GM21390 (cell line): Measurements from ENCODE around the gene LRRC49.

Experiments used
- ATAC-seq: cut with Tn5 transposase; IDR thresholded peaks from one replicate; pipeline ENCODE4 v1.9.1; 2021; ENCODE audit not compliant: unreplicated experiment

The LRRC49 gene

GRCh38 chr15:71049706-71050422 lies 157.2 kb downstream of the LRRC49 start:
- no peak for ATAC-seq

- ATAC-seq = no peak
Observed at GRCh38 chr15:71050461-71050860, 157.8 kb downstream of the LRRC49 start.

DNA sequence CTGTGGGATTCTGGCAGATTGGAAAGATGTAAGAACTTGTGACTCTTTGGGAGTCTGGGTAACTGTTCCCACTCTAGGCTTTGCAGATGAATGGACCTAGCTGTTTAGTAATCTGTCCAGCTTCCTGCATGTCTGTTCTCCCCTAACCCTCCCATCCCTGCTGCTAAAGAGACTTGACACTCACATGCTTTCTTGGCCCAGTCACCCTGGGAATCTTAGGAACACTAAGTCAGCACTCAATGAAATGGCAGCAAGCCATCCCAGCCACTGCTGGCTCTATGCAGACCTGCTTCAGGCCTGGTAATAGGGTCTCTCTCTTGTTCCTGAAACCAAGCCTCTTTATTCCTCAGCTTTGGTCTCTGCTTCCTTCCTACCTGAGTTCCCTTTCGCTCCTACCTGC lies 158.9 kb downstream of the LRRC49 start:
- ATAC-seq = no peak

DNA sequence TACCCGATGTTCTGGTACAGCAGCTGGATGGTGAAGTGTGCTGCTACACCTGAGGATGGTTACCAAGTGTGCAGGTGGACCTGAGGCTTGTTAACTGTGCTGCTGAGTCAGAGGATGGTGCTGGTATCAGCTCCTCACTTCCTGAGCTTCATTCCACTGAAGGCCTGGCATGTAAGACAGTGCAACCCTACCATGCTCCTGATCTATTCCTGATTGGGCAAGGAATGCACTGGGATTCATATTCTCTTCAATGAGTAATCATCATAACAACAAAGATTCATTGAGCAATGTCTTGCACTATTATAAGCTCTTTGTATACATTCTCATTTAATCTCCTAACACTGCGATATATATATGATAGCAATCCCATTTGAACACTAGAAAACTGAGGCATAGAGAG lies 159.7 kb downstream of the LRRC49 start:
- no peak for ATAC-seq

DNA sequence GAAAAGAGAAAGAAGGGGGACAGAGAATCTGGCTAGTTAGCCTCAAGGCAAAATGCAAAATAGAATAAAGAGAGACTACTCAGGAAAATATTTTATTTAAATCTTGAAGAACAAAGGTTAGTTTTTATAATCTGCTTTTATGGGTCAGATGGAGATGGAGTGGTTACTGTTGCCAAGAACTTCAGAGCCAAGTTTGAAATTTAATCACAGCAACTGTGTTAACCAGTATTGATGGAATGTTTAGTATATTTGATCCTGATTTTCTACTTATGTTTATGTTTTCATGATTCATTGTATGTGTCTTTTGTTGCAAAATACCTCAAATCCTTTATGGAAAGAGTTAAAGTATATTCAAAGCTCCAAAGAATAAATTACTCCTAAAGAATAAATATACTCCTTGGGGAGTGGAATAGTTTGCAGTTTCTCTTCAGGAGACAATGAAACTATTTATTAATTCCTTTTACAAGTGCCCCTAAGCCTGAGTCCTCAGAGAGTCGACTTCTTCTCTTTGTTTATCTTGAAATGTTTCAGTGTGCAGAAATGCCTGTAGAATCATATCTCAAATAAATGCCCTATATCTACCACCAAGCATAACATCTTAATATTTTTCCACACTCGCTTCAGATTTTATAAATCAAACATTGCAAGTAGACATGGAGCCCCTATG lies 161.8 kb downstream of the LRRC49 start:
- no peak for ATAC-seq

DNA sequence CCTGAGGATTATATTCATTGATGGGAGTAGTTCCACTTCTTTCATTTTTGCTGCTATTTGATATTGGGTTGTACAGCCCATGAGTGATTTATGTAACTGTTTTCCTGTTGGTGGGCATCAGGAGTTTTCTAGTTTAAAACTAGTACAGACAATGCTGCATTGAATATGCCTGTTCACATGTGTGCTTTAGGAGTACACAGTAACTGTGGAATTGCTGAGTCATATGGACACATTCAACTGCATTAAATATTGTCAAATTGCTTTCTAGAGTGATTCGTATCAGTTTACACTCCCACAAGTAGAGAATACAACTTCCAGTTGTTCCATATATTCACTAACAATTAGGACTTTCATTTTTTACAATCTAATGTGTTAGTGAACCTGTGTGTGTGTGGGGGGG lies 162.8 kb downstream of the LRRC49 start:
- ATAC-seq = no peak

GRCh38 chr15:71056111-71056510 lies 163.5 kb downstream of the LRRC49 start:
- ATAC-seq = no peak

GRCh38 chr15:71057143-71057542 lies 164.5 kb downstream of the LRRC49 start:
- no peak for ATAC-seq

DNA sequence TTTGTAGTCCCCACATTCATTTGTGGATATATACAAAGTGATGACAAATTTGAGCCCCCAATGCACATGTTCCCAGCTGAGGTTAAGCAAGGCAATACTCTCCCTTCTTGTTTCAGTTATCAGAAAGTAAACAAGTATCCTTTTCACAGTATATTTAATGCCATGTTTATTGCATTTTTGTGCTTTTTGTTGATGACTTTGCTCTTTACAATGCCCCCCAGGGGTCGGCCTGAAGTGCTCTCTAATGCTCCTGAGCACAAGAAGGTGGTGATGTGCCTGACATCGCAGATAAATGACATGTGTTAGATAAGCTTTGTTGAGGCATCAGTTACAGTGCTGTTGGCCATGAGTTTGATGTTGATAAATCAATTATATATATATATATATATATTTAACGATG lies 165.0 kb downstream of the LRRC49 start:
- ATAC-seq = no peak

DNA sequence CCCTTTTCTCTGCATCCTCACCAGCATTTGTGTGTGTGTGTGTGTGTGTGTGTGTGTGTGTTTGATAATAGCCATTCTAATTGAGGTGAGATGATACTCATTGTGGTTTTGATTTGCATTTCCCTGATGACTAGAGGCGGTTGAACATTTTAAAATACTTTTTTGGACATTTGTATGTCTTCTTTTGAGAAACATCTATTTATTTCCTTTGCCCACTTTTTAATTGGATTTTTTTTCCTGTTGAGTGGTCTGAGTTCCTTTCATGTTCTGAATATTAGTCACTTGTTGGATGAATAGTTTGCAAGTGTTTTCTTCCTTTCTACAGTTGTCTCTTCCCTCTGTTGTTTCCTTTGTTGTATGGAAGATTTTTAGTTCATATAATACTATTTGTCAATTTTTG lies 168.4 kb downstream of the LRRC49 start:
- no peak for ATAC-seq

- ATAC-seq = no peak
Observed at GRCh38 chr15:71066983-71067382, 174.4 kb downstream of the LRRC49 start.

- no peak for ATAC-seq
Observed at GRCh38 chr15:71069693-71070092, 177.1 kb downstream of the LRRC49 start.

- no peak for ATAC-seq
Observed at GRCh38 chr15:71071529-71071928, 178.9 kb downstream of the LRRC49 start.

DNA sequence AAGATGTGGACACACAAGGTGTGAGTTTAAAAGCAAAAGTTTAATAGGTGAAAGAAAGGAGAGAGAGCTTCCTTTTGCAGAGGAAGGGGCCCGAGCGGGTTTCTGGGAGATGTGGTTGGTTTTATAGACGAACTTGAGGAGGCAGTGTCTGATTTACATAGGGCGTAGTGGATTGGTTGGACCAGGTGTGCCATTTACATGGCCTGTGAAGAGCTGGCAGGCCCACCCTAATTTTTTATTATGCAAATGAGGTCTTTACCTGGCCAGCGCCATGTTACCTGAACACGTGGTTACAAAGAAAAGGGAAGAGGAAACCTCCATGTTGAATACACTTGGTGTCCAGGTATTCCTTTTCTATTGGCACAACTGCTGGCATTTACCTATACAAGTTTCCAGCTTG lies 179.8 kb downstream of the LRRC49 start:
- no peak for ATAC-seq

DNA sequence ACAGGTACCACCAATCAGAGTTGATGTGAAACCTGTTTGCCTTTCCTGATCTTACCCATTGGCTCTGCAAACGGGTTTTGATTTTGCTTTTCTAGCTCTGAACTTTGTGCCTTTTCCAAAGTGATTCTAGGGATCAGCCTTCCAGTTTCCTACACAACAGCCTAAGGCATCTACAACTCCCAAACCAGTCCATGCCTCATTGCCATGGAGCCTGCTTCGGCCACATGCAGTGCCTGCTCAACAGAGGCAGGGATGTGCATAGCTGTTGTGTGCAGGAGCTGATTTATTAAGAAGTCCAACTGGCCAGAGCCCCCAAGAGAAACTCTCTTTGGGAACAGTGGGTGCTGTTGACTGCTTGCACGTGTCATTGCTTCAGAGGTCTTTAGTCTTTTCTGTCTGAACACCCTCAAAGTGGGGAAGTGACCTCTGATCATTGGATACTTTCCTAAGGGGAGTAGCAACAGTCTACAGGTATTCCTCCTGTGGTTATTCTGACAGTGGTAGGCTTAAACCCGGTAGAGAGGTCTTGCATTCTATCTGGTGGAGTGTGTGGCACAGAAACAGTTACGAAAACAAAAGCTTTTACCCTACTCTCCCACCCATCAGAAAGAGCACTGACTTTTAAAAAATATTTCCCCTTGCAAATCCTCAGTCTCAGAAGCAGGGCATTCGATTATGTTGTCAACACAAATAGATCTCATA lies 186.0 kb downstream of the LRRC49 start:
- no peak for ATAC-seq

- no peak for ATAC-seq
Observed at GRCh38 chr15:71079208-71080044, 186.8 kb downstream of the LRRC49 start.

- no peak for ATAC-seq
Observed at GRCh38 chr15:71080166-71080565, 187.5 kb downstream of the LRRC49 start.

GRCh38 chr15:71080705-71081104 lies 188.1 kb downstream of the LRRC49 start:
- ATAC-seq = no peak

DNA sequence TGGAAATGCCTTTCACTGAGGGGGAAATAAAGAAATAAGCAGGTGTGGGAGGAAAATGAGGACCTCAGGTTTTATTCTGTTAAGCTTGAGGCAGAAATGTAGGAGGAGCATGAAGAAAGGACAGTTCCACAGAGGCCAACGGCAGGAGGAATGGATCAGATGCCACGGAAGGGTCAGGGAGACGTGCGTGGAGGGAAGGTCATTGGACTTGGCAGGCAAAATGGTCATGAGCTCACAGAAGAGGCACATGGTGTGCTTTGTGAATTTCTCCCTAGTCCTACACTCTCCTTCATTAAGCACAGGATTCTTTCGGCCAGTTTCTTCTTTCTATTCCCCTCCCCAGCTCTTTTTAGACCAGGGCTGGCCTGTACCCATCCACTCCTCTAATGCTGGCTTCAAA lies 190.2 kb downstream of the LRRC49 start:
- ATAC-seq = no peak

- ATAC-seq = no peak
Observed at GRCh38 chr15:71083349-71083748, 190.7 kb downstream of the LRRC49 start.

DNA sequence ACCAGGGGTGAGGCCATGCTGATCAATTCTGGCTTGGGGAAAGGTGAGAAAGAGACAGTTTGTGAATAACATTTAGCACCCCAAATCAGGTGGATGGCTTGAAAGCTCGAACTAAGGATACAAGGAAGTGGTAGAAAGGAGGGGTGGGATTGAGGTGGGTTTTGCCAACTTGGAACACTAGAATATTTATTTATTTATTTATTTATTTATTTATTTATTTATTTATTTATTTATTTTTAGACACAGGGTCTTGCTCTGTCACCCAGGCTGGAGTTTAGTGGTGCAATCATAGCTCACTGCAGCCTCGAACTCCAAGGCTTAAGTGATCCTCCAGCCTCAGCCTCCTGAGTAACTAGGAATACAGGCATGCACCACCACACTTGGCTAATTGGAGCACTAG lies 191.6 kb downstream of the LRRC49 start:
- no peak for ATAC-seq
